Neural cell (in vitro differentiated cells): Measurements from ENCODE around the gene HIVEP1. TPM values are rescaled to one million over a fixed set of nuclear protein-coding genes. Genes with fewer than 3 reads are reported as not detected.

Experiments used
- H2AFZ ChIP-seq: fragments of 200-600, 300-800 bp; sonication (generic), shearing (Covaris generic); 2 replicates; pipeline ENCODE4 v1.6.0; 2014; ENCODE audit warnings: low read depth, mild to moderate bottlenecking, antibody characterized with exemption, low read length, moderate library complexity
- H3F3A ChIP-seq: fragments of 200-600 bp; shearing (Covaris generic); 2 replicates; pipeline ENCODE4 v1.6.1; 2016; ENCODE audit warnings: mild to moderate bottlenecking, moderate library complexity, mixed read lengths, antibody characterized with exemption, low read length; ENCODE audit not compliant: insufficient read depth, poor library complexity, severe bottlenecking
- H3K27ac ChIP-seq: fragments of 200-600, 300-800 bp; sonication (generic), shearing (Covaris generic); 2 replicates; pipeline ENCODE4 v1.5.1; 2014; ENCODE audit warnings: mild to moderate bottlenecking, low read length, moderate library complexity
- H3K27me3 ChIP-seq: fragments of 300-800, 200-600 bp; sonication (generic), shearing (Covaris generic); 2 replicates; pipeline ENCODE4 v1.6.0; 2014; ENCODE audit warnings: mild to moderate bottlenecking, low read depth, low read length, moderate library complexity; ENCODE audit not compliant: insufficient read depth
- H3K36me3 ChIP-seq: fragments of 300-800, 200-600 bp; sonication (generic), shearing (Covaris generic); 2 replicates; pipeline ENCODE4 v1.5.1; 2014; ENCODE audit warnings: mild to moderate bottlenecking, antibody characterized with exemption, low read length, moderate library complexity; ENCODE audit not compliant: insufficient read depth
- H3K4me2 ChIP-seq: fragments of 300-800, 200-600 bp; sonication (generic), shearing (Covaris generic); 2 replicates; pipeline ENCODE4 v1.6.0; 2014; ENCODE audit warnings: mild to moderate bottlenecking, low read length
- H3K4me3 ChIP-seq: fragments of 300-800, 200-600 bp; sonication (generic), shearing (Covaris generic); 2 replicates; pipeline ENCODE4 v1.5.1; 2014; ENCODE audit warnings: mild to moderate bottlenecking, low read length, moderate library complexity
- H3K79me2 ChIP-seq: fragments of 200-600 bp; shearing (Covaris generic); replicated peaks from 2 replicates; pipeline ENCODE4 v1.6.0; 2014; ENCODE audit warnings: mild to moderate bottlenecking, low read length, moderate library complexity; ENCODE audit not compliant: insufficient read depth
- H3K9ac ChIP-seq: fragments of 300-800, 200-600 bp; sonication (generic), shearing (Covaris generic); 2 replicates; pipeline ENCODE4 v1.6.1; 2016; ENCODE audit warnings: mild to moderate bottlenecking, low read length, mixed read lengths
- H3K9me2 ChIP-seq: fragments of 200-600 bp; shearing (Covaris generic); 2 replicates; pipeline ENCODE4 v1.6.1; 2016; ENCODE audit warnings: mild to moderate bottlenecking, low read length, mixed read lengths; ENCODE audit not compliant: insufficient read depth
- H3K9me3 ChIP-seq: fragments of 200-600, 300-800 bp; sonication (generic), shearing (Covaris generic); 2 replicates; pipeline ENCODE4 v1.6.1; 2016; ENCODE audit warnings: mild to moderate bottlenecking, mixed run types, low read length, moderate library complexity, mixed read lengths
- H4K20me1 ChIP-seq: fragments of 200-600 bp; shearing (Covaris generic); 2 replicates; pipeline ENCODE4 v1.6.1; 2016; ENCODE audit warnings: mild to moderate bottlenecking, mixed run types; ENCODE audit not compliant: insufficient read depth
- EP300 ChIP-seq: fragments of 450-650 bp; conservative IDR thresholded peaks from 2 replicates; pipeline ENCODE4 v1.6.1; 2014; ENCODE audit warnings: antibody characterized with exemption, mild to moderate bottlenecking, moderate library complexity; ENCODE audit not compliant: poor library complexity, severe bottlenecking
- EZH2 ChIP-seq: fragments of 200-600, 300-800 bp; shearing (Covaris generic), sonication (generic); IDR thresholded peaks from 2 replicates; pipeline ENCODE4 v1.6.1; 2014; ENCODE audit warnings: antibody characterized with exemption, low read length, borderline replicate concordance, mild to moderate bottlenecking; ENCODE audit not compliant: insufficient read depth, poor library complexity, severe bottlenecking
- MXI1 ChIP-seq: fragments of 450-650 bp; conservative IDR thresholded peaks from 2 replicates; pipeline ENCODE4 v1.6.1; 2014; ENCODE audit warnings: antibody characterized with exemption, mild to moderate bottlenecking; ENCODE audit not compliant: poor library complexity, severe bottlenecking
- POLR2AphosphoS5 ChIP-seq: IDR thresholded peaks from 2 replicates; pipeline ENCODE4 v1.6.1; 2012
- RAD21 ChIP-seq: fragments of 450-650 bp; conservative IDR thresholded peaks from 2 replicates; pipeline ENCODE4 v1.6.1; 2014; ENCODE audit warnings: antibody characterized with exemption, mild to moderate bottlenecking, moderate library complexity
- SMC3 ChIP-seq: fragments of 450-650 bp; conservative IDR thresholded peaks from 2 replicates; pipeline ENCODE4 v1.6.1; 2014; ENCODE audit warnings: antibody characterized with exemption, mild to moderate bottlenecking, moderate library complexity; ENCODE audit not compliant: poor library complexity
- TAF1 ChIP-seq: IDR thresholded peaks from 2 replicates; pipeline ENCODE4 v1.6.1; 2012; ENCODE audit warnings: low read depth
- polyA plus RNA-seq: library from polyadenylated mRNA; depleted of rRNA; stranded (reverse); fragments of >200 nt; gene quantifications from 2 replicates; pipeline ENCODE4 v1.2.3, GENCODE V29; 2014
- TF ChIP-seq, protein P1 (sequence below): IDR thresholded peaks from 2 replicates; pipeline ENCODE4 v1.6.1; 2012; ENCODE audit warnings: borderline replicate concordance
- TF ChIP-seq, protein P2 (sequence below): fragments of 450-650 bp; IDR thresholded peaks from 2 replicates; pipeline ENCODE4 v1.5.1; 2014; ENCODE audit warnings: antibody characterized with exemption, mild to moderate bottlenecking, moderate library complexity; ENCODE audit not compliant: poor library complexity, severe bottlenecking

HIVEP1 gene
- polyA plus RNA-seq, 1 donor from 2014 or later, result 3.6 TPM

DNA sequence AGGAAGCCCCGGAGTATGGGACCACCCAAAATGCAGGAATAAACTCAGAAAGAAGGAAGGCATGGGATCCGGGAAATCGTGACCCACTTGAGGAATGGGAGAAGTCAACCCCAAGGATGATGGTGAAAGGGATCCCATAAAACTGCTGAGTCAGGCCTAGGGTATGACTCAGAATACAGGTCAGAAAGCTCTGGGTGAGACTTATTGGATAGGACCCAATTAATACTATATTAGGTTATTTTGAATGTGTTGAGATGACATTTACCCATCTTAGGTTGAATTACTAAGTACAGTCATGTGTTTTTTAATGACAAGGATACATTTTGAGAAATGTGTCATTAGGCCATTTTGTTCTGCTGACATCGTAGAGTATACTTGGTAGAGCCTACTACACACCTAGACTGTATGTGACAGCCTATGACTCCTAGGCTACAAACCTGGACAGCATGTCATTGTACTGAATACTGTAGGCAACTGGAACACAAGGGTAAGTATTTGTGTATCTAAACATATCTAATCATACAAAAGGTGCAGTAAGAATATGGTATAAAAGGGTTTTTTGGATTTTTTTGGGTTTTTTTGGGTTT is 17.1 kb upstream of the HIVEP1 start:
- Histone ChIP-seq H3K4me2 (no peak overlapping the region), H3K9me3 (no peaks in the 10 kb centered on the region), H3K79me2 (no peaks in the 10 kb centered on the region), H2AFZ (no peak overlapping the region), H3K4me3 (no peak overlapping the region), H3K36me3 (no peaks in the 10 kb centered on the region), H3K27me3 (no peaks in the 10 kb centered on the region), H3K9me2 (no peaks in the 10 kb centered on the region), H4K20me1 (no peaks in the 10 kb centered on the region), H3F3A (no peaks in the 10 kb centered on the region), H3K27ac (no peak overlapping the region), H3K9ac (no peak overlapping the region)
- TF ChIP-seq, protein P1, sequence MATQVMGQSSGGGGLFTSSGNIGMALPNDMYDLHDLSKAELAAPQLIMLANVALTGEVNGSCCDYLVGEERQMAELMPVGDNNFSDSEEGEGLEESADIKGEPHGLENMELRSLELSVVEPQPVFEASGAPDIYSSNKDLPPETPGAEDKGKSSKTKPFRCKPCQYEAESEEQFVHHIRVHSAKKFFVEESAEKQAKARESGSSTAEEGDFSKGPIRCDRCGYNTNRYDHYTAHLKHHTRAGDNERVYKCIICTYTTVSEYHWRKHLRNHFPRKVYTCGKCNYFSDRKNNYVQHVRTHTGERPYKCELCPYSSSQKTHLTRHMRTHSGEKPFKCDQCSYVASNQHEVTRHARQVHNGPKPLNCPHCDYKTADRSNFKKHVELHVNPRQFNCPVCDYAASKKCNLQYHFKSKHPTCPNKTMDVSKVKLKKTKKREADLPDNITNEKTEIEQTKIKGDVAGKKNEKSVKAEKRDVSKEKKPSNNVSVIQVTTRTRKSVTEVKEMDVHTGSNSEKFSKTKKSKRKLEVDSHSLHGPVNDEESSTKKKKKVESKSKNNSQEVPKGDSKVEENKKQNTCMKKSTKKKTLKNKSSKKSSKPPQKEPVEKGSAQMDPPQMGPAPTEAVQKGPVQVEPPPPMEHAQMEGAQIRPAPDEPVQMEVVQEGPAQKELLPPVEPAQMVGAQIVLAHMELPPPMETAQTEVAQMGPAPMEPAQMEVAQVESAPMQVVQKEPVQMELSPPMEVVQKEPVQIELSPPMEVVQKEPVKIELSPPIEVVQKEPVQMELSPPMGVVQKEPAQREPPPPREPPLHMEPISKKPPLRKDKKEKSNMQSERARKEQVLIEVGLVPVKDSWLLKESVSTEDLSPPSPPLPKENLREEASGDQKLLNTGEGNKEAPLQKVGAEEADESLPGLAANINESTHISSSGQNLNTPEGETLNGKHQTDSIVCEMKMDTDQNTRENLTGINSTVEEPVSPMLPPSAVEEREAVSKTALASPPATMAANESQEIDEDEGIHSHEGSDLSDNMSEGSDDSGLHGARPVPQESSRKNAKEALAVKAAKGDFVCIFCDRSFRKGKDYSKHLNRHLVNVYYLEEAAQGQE, result no peak
- no peak for TF ChIP-seq SMC3
- TF ChIP-seq EZH2, result no peak
- TF ChIP-seq RAD21, result no peak
- no peak for TF ChIP-seq MXI1
- TF ChIP-seq, protein P2, sequence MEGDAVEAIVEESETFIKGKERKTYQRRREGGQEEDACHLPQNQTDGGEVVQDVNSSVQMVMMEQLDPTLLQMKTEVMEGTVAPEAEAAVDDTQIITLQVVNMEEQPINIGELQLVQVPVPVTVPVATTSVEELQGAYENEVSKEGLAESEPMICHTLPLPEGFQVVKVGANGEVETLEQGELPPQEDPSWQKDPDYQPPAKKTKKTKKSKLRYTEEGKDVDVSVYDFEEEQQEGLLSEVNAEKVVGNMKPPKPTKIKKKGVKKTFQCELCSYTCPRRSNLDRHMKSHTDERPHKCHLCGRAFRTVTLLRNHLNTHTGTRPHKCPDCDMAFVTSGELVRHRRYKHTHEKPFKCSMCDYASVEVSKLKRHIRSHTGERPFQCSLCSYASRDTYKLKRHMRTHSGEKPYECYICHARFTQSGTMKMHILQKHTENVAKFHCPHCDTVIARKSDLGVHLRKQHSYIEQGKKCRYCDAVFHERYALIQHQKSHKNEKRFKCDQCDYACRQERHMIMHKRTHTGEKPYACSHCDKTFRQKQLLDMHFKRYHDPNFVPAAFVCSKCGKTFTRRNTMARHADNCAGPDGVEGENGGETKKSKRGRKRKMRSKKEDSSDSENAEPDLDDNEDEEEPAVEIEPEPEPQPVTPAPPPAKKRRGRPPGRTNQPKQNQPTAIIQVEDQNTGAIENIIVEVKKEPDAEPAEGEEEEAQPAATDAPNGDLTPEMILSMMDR, result no peak

DNA sequence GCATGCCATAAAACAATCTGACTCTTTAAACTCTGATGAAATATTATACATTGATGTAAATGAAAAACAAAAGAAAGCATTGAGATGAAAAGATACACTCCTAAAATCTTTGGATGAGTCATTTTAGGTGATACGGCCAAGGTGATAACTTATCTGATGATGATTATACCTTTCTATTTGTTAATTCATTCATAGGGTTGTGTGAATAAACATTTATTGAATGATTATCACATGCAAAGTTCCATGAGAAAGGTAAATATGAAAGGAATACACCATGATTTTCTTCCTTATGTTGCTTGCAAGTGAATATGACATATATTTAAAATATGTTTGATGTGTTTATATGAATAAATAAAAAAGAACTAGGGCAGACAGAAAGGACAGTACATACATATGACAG is 15.4 kb upstream of the HIVEP1 start:
- H3K79me2 ChIP-seq, result no peaks in the 10 kb centered on the region
- no peaks in the 10 kb centered on the region for H3K27me3 ChIP-seq
- H3K4me3 ChIP-seq, result no peak overlapping the region
- no peaks in the 10 kb centered on the region for H3K36me3 ChIP-seq
- no peaks in the 10 kb centered on the region for H3K9me3 ChIP-seq
- H2AFZ ChIP-seq, result no peak overlapping the region
- no peaks in the 10 kb centered on the region for H3F3A ChIP-seq
- no peak for TF ChIP-seq EZH2
- no peak for TF ChIP-seq RAD21
- TF ChIP-seq POLR2AphosphoS5, result no peak
- TF ChIP-seq TAF1, result no peak
- no peak for TF ChIP-seq SMC3
- no peak for TF ChIP-seq EP300
- TF ChIP-seq, protein P1, result no peak
- no peak for TF ChIP-seq MXI1
- TF ChIP-seq, protein P2, result no peak
- H3K27ac ChIP-seq, result no peak overlapping the region
- H3K4me2 ChIP-seq, result no peak overlapping the region
- no peak overlapping the region for H3K9ac ChIP-seq
- no peaks in the 10 kb centered on the region for H3K9me2 ChIP-seq
- H4K20me1 ChIP-seq, result no peaks in the 10 kb centered on the region
